GM21825 (cell line): ENCODE results near the gene ARL10.

Experiments
- ATAC-seq: cut with Tn5 transposase; IDR thresholded peaks from one replicate; pipeline ENCODE4 v1.9.1; 2021; ENCODE audit warnings: mild to moderate bottlenecking, moderate library complexity; ENCODE audit not compliant: unreplicated experiment

ARL10 gene

DNA sequence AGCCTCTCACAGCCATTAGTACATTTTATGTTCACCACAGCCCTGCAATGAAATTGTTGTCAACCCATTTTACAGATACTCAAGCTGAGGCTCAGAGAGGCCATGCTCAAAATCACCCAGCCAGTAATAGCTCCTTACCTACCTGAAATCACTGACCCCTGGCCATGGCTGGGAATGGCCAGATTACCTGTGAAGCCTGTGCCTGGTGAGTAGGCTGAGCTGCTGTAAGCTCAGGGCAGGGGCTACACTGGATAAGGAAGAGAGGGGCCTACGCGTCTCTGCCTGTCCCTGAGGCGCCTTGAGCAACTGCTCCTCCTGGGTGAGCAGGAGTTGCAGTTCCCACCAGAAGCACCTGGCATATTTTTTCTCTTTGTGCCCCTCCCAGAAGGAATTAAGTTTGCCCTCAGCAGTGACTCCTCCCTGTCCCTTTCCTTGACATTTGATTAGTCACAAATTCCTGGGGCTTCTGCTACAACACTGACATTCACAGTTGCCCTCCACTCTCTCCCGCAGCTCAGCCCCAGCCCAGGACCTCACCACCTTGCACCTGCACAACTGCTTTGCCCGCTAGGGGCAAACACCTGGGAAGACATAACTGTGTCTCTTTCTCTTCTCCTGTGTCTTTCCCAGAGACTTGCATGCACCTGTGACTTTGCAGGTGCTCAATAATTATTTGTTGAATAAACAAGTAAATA lies 45.3 kb downstream of the ARL10 start:
- no peak for ATAC-seq

DNA sequence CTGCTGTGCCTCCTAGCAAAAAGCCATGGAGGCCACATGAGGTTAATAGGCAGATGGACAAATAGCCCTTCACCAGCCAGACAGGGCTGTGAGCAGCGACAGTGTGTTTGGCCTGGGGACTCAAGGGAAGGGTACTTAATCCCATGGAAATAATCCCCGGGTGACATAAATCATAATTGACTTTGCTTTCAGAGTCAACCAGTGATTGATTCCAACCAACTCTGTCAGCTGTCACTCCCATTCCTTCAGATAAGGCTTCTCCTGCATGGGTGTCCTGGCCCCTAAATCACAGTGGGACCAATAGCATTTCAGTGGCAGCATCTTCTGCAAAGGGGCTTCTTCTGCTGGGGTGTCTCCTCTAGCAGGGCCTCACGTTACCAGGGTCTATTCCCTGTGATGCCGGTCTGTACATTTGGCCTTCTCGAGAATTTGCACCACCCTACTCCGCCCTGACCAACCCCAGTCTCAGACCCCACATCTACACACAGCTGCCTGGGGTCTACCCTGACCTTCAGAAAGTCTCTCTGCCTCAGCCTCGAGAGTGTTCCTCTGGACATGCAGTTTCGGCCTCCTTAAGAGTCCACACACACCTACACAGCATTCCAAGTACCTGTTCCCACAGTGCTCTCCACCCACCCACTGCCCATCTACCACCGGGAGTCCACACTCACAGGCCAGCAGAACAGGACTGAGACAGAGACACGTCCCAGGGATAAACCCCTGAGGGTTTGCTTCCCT lies 47.4 kb downstream of the ARL10 start:
- ATAC-seq: no peak

DNA sequence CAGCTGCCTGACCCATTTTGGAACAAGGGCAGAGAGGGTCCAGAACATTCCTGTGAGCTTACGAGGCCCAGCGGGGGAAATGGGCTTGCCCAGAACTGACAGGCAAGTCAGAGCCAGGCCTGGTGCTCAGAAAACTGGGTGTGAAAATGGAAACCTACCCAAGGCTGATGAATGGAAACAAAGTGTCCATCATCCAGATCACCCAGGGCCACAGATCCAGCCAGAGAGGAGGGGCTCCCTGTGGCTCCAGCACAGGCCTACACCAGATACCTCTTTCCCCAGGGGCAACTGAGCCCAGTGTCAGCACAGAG lies 47.9 kb downstream of the ARL10 start:
- ATAC-seq: no peak

DNA sequence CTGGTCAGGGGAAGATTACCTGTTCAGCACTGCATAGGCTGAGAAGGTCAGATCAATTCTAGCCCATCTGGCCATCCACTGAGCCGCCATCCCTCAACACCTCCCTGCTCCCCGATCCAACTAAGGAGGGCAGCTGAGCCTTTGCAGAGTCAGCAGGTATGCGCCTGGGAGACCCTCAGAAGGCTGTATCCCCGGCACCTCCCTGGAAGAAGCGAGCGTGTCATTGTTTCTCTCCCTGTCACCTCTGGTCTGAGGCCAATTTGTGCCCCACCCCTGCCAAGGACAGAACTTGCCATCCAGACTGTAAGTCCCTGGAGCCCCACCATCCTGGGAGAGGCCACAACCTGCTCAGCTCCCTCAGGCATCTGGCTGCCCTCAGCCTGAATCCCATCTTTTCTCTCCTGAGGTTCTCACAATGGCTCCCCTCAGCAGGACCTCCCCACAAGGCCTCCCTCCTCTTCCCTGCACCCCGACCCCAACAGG lies 48.5 kb downstream of the ARL10 start:
- no peak for ATAC-seq

- ATAC-seq: no peak
Observed at GRCh38 chr5:176414704-176415103, 49.4 kb downstream of the ARL10 start.

DNA sequence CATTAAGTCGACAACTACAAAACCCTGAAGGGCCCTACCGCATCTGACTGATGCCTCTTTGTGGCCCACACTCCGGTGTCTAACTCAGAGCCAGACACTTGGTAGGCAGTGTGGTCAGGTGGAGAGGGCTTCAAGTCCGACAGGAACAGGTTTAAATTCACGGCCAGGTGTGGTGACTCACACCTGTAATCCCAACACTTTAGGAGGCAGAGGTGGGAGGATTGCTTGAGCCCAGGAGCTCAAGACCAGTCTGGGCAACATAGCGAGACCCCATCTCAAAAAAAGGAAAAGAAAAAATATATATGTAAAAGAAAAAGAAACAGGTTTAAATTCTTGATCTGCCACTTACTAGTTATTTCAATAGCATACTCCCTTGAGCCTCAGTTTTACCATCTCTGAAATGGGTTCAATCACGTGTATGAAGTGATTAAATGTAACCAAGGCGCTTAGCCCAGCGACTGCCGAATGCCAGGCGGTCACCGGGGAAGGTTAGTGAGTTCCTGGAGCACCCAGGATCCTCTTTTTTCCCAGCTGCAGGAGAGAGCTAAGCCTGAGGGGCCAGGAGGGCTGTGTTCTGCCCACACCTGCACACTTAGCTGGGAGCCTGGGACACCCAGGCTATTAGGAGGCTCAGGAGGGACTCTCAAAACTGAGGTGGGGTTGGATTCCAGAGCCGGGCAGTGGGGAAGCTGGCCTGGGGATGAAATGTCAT lies 50.1 kb downstream of the ARL10 start:
- ATAC-seq: no peak

- peak; percentile 93 for ATAC-seq
Observed at GRCh38 chr5:176415952-176416924, 51.0 kb downstream of the ARL10 start, which contains the start of gene CLTB. Gene CLTB (minus strand): TSS chr5:176416539. CDS start chr5:176416363, 176 bp downstream.

DNA sequence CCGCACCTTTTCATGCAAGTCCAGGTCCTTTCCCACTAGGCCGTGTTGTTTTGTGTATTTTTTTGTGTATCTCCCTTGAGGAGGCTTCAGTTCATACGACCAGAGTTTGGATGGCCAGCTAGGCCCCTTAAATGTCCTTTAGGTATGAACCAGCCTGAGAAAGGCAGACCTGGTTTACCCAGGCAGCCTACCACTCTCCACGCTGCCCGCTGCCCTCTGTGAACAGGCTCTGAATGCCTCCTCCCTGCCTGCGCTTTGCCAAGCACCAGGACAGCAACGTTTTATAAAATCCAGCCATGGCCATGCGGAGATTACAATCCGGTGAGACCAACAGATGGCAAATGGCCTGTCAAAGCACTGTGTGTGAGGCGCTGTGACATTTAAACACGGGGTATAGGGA lies 51.7 kb downstream of the ARL10 start:
- ATAC-seq: no peak

DNA sequence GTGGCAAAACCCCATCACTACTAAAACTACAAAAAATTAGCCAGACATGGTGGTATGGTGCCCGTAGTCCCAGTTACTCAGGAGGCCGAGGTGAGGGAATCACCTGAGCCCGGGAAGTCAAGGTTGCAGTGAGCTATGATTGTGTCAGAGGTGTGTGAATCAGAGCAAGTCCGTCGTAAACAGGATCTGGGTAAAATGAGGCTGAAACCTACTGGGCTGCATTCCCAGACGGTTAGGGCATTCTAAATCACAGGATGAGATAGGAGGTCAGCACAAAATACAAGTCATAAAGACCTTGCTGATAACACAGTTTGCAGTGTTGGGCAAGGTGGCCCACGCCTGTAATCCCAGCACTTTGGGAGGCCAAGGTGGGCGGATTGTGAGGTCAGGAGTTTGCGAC lies 53.0 kb downstream of the ARL10 start:
- ATAC-seq: no peak

- ATAC-seq: no peak
Observed at GRCh38 chr5:176420086-176420485, 54.8 kb downstream of the ARL10 start.

DNA sequence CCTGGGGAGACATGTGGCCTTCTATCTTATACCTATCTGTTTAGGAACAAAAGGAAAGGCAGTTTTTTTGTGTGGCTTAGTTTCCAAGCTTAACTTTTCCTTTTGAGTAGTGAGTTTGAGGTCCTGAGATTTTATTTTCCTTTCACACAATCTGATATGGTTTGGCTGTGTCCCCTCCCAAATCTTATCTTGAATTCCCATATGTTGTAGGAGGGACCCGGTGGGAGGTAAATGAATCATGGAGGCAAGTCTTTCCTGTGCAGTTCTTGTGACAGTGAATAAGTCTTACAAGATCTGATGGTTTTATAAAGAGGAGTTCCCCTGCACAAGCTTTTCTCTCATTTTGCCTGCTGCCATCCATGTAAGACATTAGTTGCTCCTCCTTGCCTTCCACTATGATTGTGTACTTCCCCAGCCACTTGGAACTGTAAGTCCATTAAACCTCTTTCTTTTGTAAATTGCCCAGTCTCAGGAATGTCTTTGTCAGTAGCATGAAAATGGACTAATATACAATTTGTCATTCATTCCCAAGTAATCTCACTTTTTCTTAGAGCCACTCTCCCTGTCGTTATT lies 55.8 kb downstream of the ARL10 start:
- no peak for ATAC-seq

GRCh38 chr5:176424181-176424580 lies 58.9 kb downstream of the ARL10 start:
- no peak for ATAC-seq

GRCh38 chr5:176425138-176425537 lies 59.9 kb downstream of the ARL10 start:
- no peak for ATAC-seq

DNA sequence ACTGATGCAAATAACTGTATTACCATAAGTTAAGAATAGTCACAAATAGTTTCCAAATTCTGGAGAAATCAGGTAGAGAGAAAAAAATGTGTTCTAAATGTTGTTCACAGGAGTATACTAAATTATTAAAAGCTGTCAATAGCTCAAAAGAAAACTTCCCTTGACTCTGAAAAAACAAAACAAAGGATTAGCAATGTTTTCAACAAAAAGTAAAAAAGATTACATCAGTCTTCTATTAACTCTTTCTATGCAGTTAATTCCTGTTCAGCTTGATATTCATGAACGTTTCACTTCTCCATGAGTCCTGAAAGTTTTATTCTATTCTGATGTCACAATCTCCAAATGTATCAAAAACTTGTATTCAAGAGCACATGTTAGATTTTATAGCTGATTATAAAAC lies 60.5 kb downstream of the ARL10 start:
- ATAC-seq: no peak

GRCh38 chr5:176426876-176427275 lies 61.6 kb downstream of the ARL10 start:
- no peak for ATAC-seq

- ATAC-seq: no peak
Observed at GRCh38 chr5:176427971-176428370, 62.7 kb downstream of the ARL10 start.

- ATAC-seq: no peak
Observed at GRCh38 chr5:176429972-176430371, 64.7 kb downstream of the ARL10 start.
